GM23338 (cell line): Measurements from ENCODE around the gene OXCT1. TPM values are rescaled to one million over a fixed set of nuclear protein-coding genes. Genes with fewer than 3 reads are reported as not detected.

ENCODE experiments used
- ATAC-seq: fragments of 200-7000 bp; cut with Tn5 transposase; 3 replicates; pipeline ENCODE4 v1.9.1; 2020
- DNase-seq: peaks from one replicate; pipeline ENCODE4 v3.0.0-alpha.2; 2015; ENCODE audit warnings: low spot score
- H2AFZ ChIP-seq: fragments of 200-600 bp; sonication (generic); 2 replicates; pipeline ENCODE4 v1.8.0; 2016; ENCODE audit warnings: antibody characterized with exemption, mild to moderate bottlenecking, moderate library complexity
- H3F3A ChIP-seq: fragments of 200-600 bp; sonication (generic); replicated peaks from 2 replicates; pipeline ENCODE4 v1.8.0; 2017; ENCODE audit warnings: antibody characterized with exemption, mixed run types, low read depth
- H3K27ac ChIP-seq: fragments of 200-600 bp; sonication (generic); 2 replicates; pipeline ENCODE4 v1.6.1; 2016; ENCODE audit warnings: low read depth
- H3K27me3 ChIP-seq: fragments of 200-600 bp; sonication (generic); 2 replicates; pipeline ENCODE4 v1.8.0; 2016; ENCODE audit warnings: mild to moderate bottlenecking, mixed run types, moderate library complexity; ENCODE audit not compliant: insufficient read depth
- H3K36me3 ChIP-seq: fragments of 200-600 bp; sonication (generic); 2 replicates; pipeline ENCODE4 v1.8.0; 2016; ENCODE audit warnings: mild to moderate bottlenecking; ENCODE audit not compliant: insufficient read depth
- H3K4me1 ChIP-seq: fragments of 200-600 bp; sonication (generic); 2 replicates; pipeline ENCODE4 v1.8.0; 2016; ENCODE audit warnings: mild to moderate bottlenecking, moderate library complexity; ENCODE audit not compliant: insufficient read depth
- H3K4me2 ChIP-seq: fragments of 200-600 bp; sonication (generic); 2 replicates; pipeline ENCODE4 v1.7.1; 2017; ENCODE audit warnings: mixed run types
- H3K4me3 ChIP-seq: fragments of 200-600 bp; sonication (generic); 2 replicates; pipeline ENCODE4 v1.6.1; 2016; ENCODE audit warnings: mixed run types
- H3K79me2 ChIP-seq: fragments of 200-600 bp; sonication (generic); replicated peaks from 2 replicates; pipeline ENCODE4 v1.8.0; 2017; ENCODE audit warnings: mild to moderate bottlenecking; ENCODE audit not compliant: insufficient read depth
- H3K9me2 ChIP-seq: fragments of 200-600 bp; sonication (generic); 2 replicates; pipeline ENCODE4 v1.8.0; 2017; ENCODE audit not compliant: insufficient read depth
- H4K20me1 ChIP-seq: fragments of 200-600 bp; sonication (generic); replicated peaks from 2 replicates; pipeline ENCODE4 v1.8.0; 2017; ENCODE audit warnings: mild to moderate bottlenecking; ENCODE audit not compliant: insufficient read depth
- H3K27ac Mint-ChIP-seq: 2 replicates; pipeline ENCODE4 v1.8.0; 2020; ENCODE audit warnings: inconsistent platforms, mild to moderate bottlenecking, moderate library complexity, mixed read lengths
- H3K27me3 Mint-ChIP-seq: 3 replicates; pipeline ENCODE4 v1.8.0; 2022; ENCODE audit warnings: low read depth, mild to moderate bottlenecking, moderate library complexity, mixed read lengths, inconsistent platforms; ENCODE audit not compliant: insufficient read depth, poor library complexity
- H3K36me3 Mint-ChIP-seq: 3 replicates; pipeline ENCODE4 v1.8.0; 2021; ENCODE audit warnings: low read depth, mild to moderate bottlenecking, inconsistent platforms, moderate library complexity, mixed read lengths
- H3K4me1 Mint-ChIP-seq: 3 replicates; pipeline ENCODE4 v1.8.0; 2020; ENCODE audit warnings: mild to moderate bottlenecking, inconsistent platforms, mixed read lengths
- H3K4me3 Mint-ChIP-seq: 3 replicates; pipeline ENCODE4 v1.8.0; 2021; ENCODE audit warnings: moderate library complexity, mild to moderate bottlenecking, inconsistent platforms, mixed read lengths
- H3K9me3 Mint-ChIP-seq: 3 replicates; pipeline ENCODE4 v1.8.0; 2020; ENCODE audit warnings: moderate library complexity, mild to moderate bottlenecking, inconsistent platforms, mixed read lengths
- CREB1 ChIP-seq: fragments of 250-450 bp; sonication (Bioruptor Pico); IDR thresholded peaks from 2 replicates; pipeline ENCODE4 v1.5.0; 2020; ENCODE audit warnings: low read depth, mild to moderate bottlenecking, moderate library complexity
- ETS1 ChIP-seq: IDR thresholded peaks from 2 replicates; pipeline ENCODE4 v1.6.1; 2016; ENCODE audit warnings: antibody characterized with exemption
- EZH2 ChIP-seq: fragments of 200-600 bp; sonication (generic); IDR thresholded peaks from one replicate; pipeline ENCODE4 v1.8.0; 2017; ENCODE audit warnings: antibody characterized with exemption, mild to moderate bottlenecking, low read depth; ENCODE audit not compliant: unreplicated experiment
- EZH2phosphoT487 ChIP-seq: fragments of 200-600 bp; sonication (generic); IDR thresholded peaks from one replicate; pipeline ENCODE4 v1.8.1; 2018; ENCODE audit warnings: antibody characterized with exemption; ENCODE audit not compliant: unreplicated experiment
- JUNB ChIP-seq: IDR thresholded peaks from one replicate; pipeline ENCODE4 v1.6.1; 2016; ENCODE audit warnings: antibody characterized with exemption; ENCODE audit not compliant: unreplicated experiment
- NANOG ChIP-seq: IDR thresholded peaks from 2 replicates; pipeline ENCODE4 v1.6.1; 2016; ENCODE audit warnings: antibody characterized with exemption, borderline replicate concordance
- POLR2AphosphoS5 ChIP-seq: IDR thresholded peaks from 2 replicates; pipeline ENCODE4 v1.6.1; 2016; ENCODE audit warnings: antibody characterized with exemption, low read depth
- STAT1 ChIP-seq: IDR thresholded peaks from one replicate; pipeline ENCODE4 v1.6.1; 2016; ENCODE audit warnings: antibody characterized with exemption; ENCODE audit not compliant: unreplicated experiment
- ZNF114 ChIP-seq: fragments of 250-450 bp; sonication (Bioruptor Pico); IDR thresholded peaks from 2 replicates; pipeline ENCODE4 v1.5.0; 2020; ENCODE audit warnings: mild to moderate bottlenecking, moderate library complexity
- ZNF331 ChIP-seq: fragments of 250-450 bp; sonication (Bioruptor Pico); IDR thresholded peaks from 2 replicates; pipeline ENCODE4 v1.5.0; 2020; ENCODE audit warnings: low read depth, mild to moderate bottlenecking, moderate library complexity
- polyA plus RNA-seq: library from polyadenylated mRNA; unstranded; fragments of >200 nt; fragmentation: Nextera tagmentation; extraction: Ambion mirVana; gene quantifications from 2 replicates; pipeline ENCODE4 v1.2.1, GENCODE V29; 2016
- total RNA-seq: library from RNA; depleted of rRNA; stranded (reverse); fragments of >200 nt; shearing (Covaris generic); gene quantifications from 2 replicates; pipeline ENCODE4 v1.2.3, GENCODE V29; 2014
- TF ChIP-seq, protein P1 (sequence below): fragments of 250-450 bp; sonication (Bioruptor Pico); IDR thresholded peaks from 2 replicates; pipeline ENCODE4 v1.5.0; 2020; ENCODE audit warnings: mild to moderate bottlenecking, moderate library complexity
- TF ChIP-seq, protein P2 (sequence below), 2 experiments: fragments of 200-600 bp in 1 of 2; sonication (generic) in 1 of 2; conservative IDR thresholded peaks; 2 replicates each; pipeline versions ENCODE4 v1.5.1 to v1.6.1; 2016 to 2017; ENCODE audit warnings: antibody characterized with exemption in 2 of 2, low read depth in 2 of 2, mild to moderate bottlenecking in 2 of 2, moderate library complexity in 1 of 2
- TF ChIP-seq, protein P3 (sequence below): IDR thresholded peaks from one replicate; pipeline ENCODE4 v1.6.1; 2018; ENCODE audit warnings: antibody characterized with exemption; ENCODE audit not compliant: unreplicated experiment

OXCT1 gene
- total and polyA plus RNA-seq, 2 experiments from 2014 or later = 11.6 to 37.0 TPM

DNA sequence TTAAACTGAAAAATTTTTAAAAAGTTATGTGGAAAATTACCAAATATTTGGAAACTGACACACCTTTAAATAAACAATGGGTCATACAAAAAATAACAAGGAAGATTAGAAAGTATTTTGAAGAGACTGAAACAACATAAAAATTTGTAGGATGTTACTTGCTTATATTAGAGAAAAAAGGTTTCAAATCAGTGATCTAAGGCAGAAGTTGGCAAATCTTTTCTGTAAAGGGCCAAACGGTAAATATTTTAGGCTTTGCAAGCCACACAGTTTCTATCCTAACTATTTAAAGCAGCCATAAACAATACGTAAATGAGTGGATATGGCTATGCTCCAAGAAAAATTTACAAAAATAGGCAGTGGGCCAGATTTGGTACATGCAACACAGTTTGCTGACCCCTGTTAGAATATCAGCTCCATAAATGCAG lies 81.3 kb downstream of the OXCT1 start (continued):
- no peak for TF ChIP-seq NANOG
- no peak for TF ChIP-seq CREB1
- TF ChIP-seq EZH2phosphoT487 = no peak
- no peak for TF ChIP-seq JUNB

DNA sequence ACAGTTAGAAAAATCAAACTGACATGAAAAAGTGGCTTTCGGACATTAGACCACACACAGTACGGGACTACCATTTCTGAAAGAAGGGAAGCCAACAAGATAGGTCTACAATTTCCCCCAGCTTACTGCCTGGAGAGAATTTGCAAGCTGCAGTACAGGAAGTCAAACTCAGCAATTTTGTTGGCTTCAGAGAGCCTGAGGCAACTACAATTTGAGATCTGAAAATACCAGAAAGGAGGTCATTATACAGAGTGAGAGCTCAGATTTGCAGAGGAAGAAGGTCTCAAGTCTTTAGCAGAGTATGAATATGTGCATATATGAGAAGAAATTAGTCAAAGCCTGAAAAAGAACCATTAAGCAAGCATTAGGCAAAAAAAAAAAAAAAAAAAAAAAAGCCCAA lies 83.0 kb downstream of the OXCT1 start:
- Mint-ChIP-seq H3K4me3 (no peak overlapping the region), H3K27me3 (no peaks in the 10 kb centered on the region), H3K9me3 (no peaks in the 10 kb centered on the region), H3K36me3 (no peaks in the 10 kb centered on the region), H3K4me1 (peaks cover 20% of the 10 kb centered on the region), H3K27ac (peak overlapping the region; percentile 34; the same call in 1 of the 2 replicates)
- Histone ChIP-seq H2AFZ (no peak overlapping the region), H4K20me1 (no peaks in the 10 kb centered on the region), H3F3A (no peaks in the 10 kb centered on the region), H3K4me1 (peaks cover 3% of the 10 kb centered on the region; the same call in 1 of the 2 replicates), H3K36me3 (no peaks in the 10 kb centered on the region), H3K27me3 (no peaks in the 10 kb centered on the region), H3K4me3 (no peak overlapping the region), H3K27ac (no peak overlapping the region), H3K4me2 (no peak overlapping the region), H3K9me2 (no peaks in the 10 kb centered on the region), H3K79me2 (no peaks in the 10 kb centered on the region)
- peak; percentile 12 for DNase-seq
- TF ChIP-seq, protein P1, sequence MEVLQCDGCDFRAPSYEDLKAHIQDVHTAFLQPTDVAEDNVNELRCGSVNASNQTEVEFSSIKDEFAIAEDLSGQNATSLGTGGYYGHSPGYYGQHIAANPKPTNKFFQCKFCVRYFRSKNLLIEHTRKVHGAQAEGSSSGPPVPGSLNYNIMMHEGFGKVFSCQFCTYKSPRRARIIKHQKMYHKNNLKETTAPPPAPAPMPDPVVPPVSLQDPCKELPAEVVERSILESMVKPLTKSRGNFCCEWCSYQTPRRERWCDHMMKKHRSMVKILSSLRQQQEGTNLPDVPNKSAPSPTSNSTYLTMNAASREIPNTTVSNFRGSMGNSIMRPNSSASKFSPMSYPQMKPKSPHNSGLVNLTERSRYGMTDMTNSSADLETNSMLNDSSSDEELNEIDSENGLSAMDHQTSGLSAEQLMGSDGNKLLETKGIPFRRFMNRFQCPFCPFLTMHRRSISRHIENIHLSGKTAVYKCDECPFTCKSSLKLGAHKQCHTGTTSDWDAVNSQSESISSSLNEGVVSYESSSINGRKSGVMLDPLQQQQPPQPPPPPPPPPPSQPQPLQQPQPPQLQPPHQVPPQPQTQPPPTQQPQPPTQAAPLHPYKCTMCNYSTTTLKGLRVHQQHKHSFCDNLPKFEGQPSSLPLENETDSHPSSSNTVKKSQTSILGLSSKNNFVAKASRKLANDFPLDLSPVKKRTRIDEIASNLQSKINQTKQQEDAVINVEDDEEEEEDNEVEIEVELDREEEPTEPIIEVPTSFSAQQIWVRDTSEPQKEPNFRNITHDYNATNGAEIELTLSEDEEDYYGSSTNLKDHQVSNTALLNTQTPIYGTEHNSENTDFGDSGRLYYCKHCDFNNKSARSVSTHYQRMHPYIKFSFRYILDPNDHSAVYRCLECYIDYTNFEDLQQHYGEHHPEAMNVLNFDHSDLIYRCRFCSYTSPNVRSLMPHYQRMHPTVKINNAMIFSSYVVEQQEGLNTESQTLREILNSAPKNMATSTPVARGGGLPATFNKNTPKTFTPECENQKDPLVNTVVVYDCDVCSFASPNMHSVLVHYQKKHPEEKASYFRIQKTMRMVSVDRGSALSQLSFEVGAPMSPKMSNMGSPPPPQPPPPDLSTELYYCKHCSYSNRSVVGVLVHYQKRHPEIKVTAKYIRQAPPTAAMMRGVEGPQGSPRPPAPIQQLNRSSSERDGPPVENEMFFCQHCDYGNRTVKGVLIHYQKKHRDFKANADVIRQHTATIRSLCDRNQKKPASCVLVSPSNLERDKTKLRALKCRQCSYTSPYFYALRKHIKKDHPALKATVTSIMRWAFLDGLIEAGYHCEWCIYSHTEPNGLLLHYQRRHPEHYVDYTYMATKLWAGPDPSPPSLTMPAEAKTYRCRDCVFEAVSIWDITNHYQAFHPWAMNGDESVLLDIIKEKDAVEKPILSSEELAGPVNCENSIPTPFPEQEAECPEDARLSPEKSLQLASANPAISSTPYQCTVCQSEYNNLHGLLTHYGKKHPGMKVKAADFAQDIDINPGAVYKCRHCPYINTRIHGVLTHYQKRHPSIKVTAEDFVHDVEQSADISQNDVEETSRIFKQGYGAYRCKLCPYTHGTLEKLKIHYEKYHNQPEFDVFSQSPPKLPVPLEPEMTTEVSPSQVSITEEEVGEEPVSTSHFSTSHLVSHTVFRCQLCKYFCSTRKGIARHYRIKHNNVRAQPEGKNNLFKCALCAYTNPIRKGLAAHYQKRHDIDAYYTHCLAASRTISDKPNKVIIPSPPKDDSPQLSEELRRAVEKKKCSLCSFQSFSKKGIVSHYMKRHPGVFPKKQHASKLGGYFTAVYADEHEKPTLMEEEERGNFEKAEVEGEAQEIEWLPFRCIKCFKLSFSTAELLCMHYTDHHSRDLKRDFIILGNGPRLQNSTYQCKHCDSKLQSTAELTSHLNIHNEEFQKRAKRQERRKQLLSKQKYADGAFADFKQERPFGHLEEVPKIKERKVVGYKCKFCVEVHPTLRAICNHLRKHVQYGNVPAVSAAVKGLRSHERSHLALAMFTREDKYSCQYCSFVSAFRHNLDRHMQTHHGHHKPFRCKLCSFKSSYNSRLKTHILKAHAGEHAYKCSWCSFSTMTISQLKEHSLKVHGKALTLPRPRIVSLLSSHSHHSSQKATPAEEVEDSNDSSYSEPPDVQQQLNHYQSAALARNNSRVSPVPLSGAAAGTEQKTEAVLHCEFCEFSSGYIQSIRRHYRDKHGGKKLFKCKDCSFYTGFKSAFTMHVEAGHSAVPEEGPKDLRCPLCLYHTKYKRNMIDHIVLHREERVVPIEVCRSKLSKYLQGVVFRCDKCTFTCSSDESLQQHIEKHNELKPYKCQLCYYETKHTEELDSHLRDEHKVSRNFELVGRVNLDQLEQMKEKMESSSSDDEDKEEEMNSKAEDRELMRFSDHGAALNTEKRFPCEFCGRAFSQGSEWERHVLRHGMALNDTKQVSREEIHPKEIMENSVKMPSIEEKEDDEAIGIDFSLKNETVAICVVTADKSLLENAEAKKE (CRISPR knock-in tag) = no peak
- TF ChIP-seq NANOG = no peak
- no peak for TF ChIP-seq EZH2
- no peak for TF ChIP-seq ZNF331
- TF ChIP-seq STAT1 = no peak
- no peak for TF ChIP-seq CREB1
- no peak for TF ChIP-seq JUNB
- TF ChIP-seq EZH2phosphoT487 = no peak
- no peak for TF ChIP-seq ETS1
- no peak for TF ChIP-seq POLR2AphosphoS5
- TF ChIP-seq, protein P2, sequence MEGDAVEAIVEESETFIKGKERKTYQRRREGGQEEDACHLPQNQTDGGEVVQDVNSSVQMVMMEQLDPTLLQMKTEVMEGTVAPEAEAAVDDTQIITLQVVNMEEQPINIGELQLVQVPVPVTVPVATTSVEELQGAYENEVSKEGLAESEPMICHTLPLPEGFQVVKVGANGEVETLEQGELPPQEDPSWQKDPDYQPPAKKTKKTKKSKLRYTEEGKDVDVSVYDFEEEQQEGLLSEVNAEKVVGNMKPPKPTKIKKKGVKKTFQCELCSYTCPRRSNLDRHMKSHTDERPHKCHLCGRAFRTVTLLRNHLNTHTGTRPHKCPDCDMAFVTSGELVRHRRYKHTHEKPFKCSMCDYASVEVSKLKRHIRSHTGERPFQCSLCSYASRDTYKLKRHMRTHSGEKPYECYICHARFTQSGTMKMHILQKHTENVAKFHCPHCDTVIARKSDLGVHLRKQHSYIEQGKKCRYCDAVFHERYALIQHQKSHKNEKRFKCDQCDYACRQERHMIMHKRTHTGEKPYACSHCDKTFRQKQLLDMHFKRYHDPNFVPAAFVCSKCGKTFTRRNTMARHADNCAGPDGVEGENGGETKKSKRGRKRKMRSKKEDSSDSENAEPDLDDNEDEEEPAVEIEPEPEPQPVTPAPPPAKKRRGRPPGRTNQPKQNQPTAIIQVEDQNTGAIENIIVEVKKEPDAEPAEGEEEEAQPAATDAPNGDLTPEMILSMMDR (conservative IDR thresholded peaks at IDR 0.05; ENCODE audit: low read depth in 2 of 2) = no peak
- TF ChIP-seq ZNF114 (CRISPR knock-in tag) = no peak
- TF ChIP-seq, protein P3, sequence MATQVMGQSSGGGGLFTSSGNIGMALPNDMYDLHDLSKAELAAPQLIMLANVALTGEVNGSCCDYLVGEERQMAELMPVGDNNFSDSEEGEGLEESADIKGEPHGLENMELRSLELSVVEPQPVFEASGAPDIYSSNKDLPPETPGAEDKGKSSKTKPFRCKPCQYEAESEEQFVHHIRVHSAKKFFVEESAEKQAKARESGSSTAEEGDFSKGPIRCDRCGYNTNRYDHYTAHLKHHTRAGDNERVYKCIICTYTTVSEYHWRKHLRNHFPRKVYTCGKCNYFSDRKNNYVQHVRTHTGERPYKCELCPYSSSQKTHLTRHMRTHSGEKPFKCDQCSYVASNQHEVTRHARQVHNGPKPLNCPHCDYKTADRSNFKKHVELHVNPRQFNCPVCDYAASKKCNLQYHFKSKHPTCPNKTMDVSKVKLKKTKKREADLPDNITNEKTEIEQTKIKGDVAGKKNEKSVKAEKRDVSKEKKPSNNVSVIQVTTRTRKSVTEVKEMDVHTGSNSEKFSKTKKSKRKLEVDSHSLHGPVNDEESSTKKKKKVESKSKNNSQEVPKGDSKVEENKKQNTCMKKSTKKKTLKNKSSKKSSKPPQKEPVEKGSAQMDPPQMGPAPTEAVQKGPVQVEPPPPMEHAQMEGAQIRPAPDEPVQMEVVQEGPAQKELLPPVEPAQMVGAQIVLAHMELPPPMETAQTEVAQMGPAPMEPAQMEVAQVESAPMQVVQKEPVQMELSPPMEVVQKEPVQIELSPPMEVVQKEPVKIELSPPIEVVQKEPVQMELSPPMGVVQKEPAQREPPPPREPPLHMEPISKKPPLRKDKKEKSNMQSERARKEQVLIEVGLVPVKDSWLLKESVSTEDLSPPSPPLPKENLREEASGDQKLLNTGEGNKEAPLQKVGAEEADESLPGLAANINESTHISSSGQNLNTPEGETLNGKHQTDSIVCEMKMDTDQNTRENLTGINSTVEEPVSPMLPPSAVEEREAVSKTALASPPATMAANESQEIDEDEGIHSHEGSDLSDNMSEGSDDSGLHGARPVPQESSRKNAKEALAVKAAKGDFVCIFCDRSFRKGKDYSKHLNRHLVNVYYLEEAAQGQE = no peak
- ATAC-seq = no peak
